Erythroblast (primary cell): Measurements from ENCODE around the gene UBXN11.

Source experiments
- GATA1 ChIP-seq: IDR thresholded peaks from 2 replicates; pipeline ENCODE4 v1.6.1; 2011; ENCODE audit warnings: low read depth, mild to moderate bottlenecking, control low read depth, low read length, moderate library complexity
- POLR2A ChIP-seq: IDR thresholded peaks from 2 replicates; pipeline ENCODE4 v1.6.1; 2011; ENCODE audit warnings: mild to moderate bottlenecking, low read length

GRCh38 chr1:26275580-26276431 lies 30.6 kb downstream of the UBXN11 start:
- TF ChIP-seq POLR2A, result peak; percentile 56
- TF ChIP-seq GATA1, result no peak
